GM19395 (cell line): ENCODE data around the gene DLAT.
"Not testable (repeated sequence)": the region's sequence is repeated elsewhere in the genome, so short reads cannot be mapped to it uniquely, and the experiment has no call there.

Experiments used
- ATAC-seq: cut with Tn5 transposase; IDR thresholded peaks from one replicate; pipeline ENCODE4 v1.9.1; 2021; ENCODE audit warnings: mild to moderate bottlenecking, moderate library complexity; ENCODE audit not compliant: unreplicated experiment

Gene DLAT

GRCh38 chr11:112004389-112004788, 20.8 kb upstream of the DLAT start:
- ATAC-seq = peak; percentile 94

GRCh38 chr11:112005422-112006094, 19.6 kb upstream of the DLAT start:
- ATAC-seq = no peak

GRCh38 chr11:112006095-112006441, 19.1 kb upstream of the DLAT start:
- ATAC-seq = not testable (repeated sequence)

GRCh38 chr11:112011451-112011850, 13.8 kb upstream of the DLAT start:
- not testable (repeated sequence) for ATAC-seq

GRCh38 chr11:112012874-112013273, 12.3 kb upstream of the DLAT start:
- ATAC-seq = no peak

GRCh38 chr11:112013497-112014164, 11.6 kb upstream of the DLAT start:
- no peak for ATAC-seq

GRCh38 chr11:112016088-112016764, 9.0 kb upstream of the DLAT start:
- peak; percentile 89 for ATAC-seq

- ATAC-seq = peak; percentile 66
Measured at GRCh38 chr11:112016765-112017376, 8.3 kb upstream of the DLAT start.

- ATAC-seq = no peak
Measured at GRCh38 chr11:112017538-112017937, 7.7 kb upstream of the DLAT start.

GRCh38 chr11:112019066-112019465, 6.1 kb upstream of the DLAT start:
- ATAC-seq = no peak

- ATAC-seq = no peak
Measured at GRCh38 chr11:112023104-112023503, 2.1 kb upstream of the DLAT start.

- peak; percentile 47 for ATAC-seq
Measured at GRCh38 chr11:112024178-112024772, 933 bp upstream of the DLAT start.

GRCh38 chr11:112025707-112026106, 499 bp downstream of the DLAT start:
- ATAC-seq = peak; percentile 12

GRCh38 chr11:112026784-112027410, 1.7 kb downstream of the DLAT start:
- not testable (repeated sequence) for ATAC-seq

- no peak for ATAC-seq
Measured at GRCh38 chr11:112029460-112029859, 4.3 kb downstream of the DLAT start.

GRCh38 chr11:112033902-112034301, 8.7 kb downstream of the DLAT start:
- ATAC-seq = no peak

GRCh38 chr11:112037527-112037926, 12.3 kb downstream of the DLAT start:
- no peak for ATAC-seq

GRCh38 chr11:112042161-112042960, 17.2 kb downstream of the DLAT start:
- no peak for ATAC-seq

GRCh38 chr11:112042961-112043304, 17.7 kb downstream of the DLAT start:
- no peak for ATAC-seq

GRCh38 chr11:112044961-112045360, 19.8 kb downstream of the DLAT start:
- no peak for ATAC-seq
